GM21423 (cell line): ENCODE measurements around the gene KRT10.

Experiments
- ATAC-seq: cut with Tn5 transposase; IDR thresholded peaks from one replicate; pipeline ENCODE4 v1.9.1; 2021; ENCODE audit warnings: mild to moderate bottlenecking, moderate library complexity; ENCODE audit not compliant: unreplicated experiment

Gene KRT10

GRCh38 chr17:40810494-40810893, 11.9 kb downstream of the KRT10 start:
- ATAC-seq = no peak

DNA sequence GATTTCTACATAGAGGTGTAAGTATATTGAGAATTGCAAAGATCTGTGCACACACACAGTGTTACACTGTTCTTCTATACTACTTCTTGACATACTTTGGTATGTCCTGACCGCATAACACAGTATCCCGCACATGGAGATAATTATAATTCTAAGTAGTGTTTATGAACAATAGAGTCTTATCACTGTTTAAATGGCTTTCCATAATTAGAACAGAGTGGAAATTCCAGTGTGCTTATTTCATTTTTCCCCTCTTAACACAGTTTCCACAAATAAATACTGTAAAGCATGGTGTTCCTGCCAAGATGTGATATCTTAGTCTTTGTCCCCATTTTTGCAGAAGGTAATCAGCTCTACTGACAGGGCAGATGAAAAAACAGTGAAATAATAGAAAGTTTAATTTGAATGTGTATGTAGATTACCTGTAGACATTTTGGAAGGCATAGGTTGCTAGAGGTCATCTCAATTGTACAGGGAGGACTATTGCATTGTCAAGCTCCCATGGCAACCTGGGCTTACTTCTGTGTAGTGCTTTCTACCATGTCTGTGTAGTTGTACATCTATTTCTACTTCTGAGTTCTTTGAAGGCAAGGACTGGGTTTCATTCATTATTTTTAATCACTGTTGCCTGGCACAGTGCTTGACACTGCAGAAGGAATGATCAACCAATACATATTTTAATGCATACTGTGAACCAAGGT, 12.5 kb downstream of the KRT10 start:
- ATAC-seq = no peak

GRCh38 chr17:40806131-40806530, 16.3 kb downstream of the KRT10 start:
- ATAC-seq = no peak

DNA sequence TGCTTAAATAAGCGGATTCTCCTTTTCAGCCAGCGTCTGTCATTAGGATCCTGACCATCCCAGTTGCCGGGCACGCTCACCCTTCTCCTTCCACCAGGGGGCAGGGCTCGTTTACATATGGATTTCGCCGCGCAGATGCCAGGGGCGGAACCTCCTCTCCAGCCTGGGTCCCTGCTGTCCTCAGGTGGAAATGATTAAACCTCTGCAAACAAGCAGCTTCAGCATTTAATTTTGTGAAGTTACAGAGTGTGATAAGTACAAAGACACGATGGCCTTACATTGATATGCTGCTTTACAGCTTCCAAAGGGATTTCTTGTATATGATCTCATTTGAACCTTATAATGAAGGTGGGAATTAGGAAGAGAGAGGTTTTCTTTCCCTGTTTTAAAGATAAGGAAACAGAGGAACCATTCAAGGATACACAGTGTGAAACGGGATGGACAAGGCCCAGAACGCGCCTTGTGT, 18.8 kb downstream of the KRT10 start:
- no peak for ATAC-seq

- no peak for ATAC-seq
Observed at GRCh38 chr17:40801157-40801556, 21.3 kb downstream of the KRT10 start.

DNA sequence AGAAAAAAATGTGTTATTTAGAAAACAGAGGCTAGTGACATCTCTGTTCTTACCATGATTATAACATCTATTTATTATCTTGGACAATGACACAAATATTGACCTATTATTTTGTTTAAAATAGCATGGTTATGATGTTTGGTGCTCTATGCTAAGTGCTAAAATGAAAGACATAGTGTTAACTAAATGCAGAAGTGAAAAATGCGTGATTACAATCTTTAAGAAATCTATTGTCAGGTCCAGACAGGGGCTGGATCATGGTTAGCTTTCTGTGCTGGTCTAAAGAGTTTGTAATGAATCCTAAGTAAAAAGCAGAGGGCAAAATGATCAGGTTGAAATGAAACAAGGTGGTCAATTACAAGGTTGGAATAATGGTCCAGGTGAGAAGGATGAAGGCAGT, 22.0 kb downstream of the KRT10 start:
- no peak for ATAC-seq

- no peak for ATAC-seq
Observed at GRCh38 chr17:40799859-40800258, 22.6 kb downstream of the KRT10 start, which contains the start of gene KRT28. Gene KRT28 (minus strand): TSS chr17:40799959. CDS start chr17:40799893, 66 bp downstream.

DNA sequence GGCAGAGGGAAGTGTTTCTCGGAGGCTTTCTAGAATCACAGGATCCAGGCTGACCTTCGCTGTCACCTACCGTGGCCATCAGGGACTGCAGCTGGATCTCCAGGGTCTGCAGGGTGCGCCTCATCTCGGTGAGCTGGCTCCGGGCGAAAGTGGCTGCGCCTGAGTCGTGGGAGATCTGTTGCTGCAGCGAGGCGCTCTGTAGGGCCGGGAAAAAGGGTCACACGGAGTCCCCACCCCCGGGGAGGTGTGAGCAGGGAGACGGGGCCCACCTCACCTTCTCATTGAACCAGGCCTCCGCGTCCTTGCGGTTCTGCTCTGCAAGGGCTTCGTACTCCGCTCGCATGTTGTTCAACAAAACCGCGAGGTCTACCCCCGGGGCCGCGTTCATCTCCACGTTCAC, 25.6 kb downstream of the KRT10 start:
- ATAC-seq = no peak

GRCh38 chr17:40795019-40795667, 27.3 kb downstream of the KRT10 start:
- no peak for ATAC-seq

- ATAC-seq = no peak
Observed at GRCh38 chr17:40794466-40794865, 27.9 kb downstream of the KRT10 start.

- no peak for ATAC-seq
Observed at GRCh38 chr17:40793832-40794231, 28.6 kb downstream of the KRT10 start.

DNA sequence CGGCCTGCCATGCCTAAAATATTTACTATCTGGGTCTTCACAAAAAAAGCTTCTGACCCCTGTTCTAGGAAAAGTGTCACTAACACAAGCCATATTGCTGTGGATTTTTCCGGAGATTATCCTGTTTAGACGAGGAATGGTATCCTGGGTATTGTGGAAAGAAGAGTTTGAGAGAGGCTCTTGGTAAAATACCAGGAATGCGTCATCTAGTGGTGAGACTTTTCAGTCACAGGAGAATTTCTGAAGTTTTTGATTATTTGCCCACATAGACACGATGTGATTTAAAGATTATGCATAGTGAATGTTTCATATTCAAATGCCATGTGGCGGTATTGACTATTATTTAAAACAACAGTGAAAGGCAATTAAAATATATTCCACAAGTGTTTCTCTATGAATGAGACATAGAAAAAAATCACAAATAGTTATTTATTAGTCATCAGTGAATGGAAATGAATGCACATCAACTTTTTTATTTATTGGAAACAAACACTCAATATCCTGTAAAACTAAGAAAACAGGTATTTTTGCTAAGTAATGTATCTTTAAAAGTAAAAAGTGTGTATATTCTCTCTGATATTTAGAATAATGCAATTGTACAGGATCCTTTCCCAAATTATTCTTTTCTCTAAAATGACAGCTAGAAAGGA, 30.5 kb downstream of the KRT10 start:
- no peak for ATAC-seq

- ATAC-seq = no peak
Observed at GRCh38 chr17:40791111-40791510, 31.3 kb downstream of the KRT10 start.

DNA sequence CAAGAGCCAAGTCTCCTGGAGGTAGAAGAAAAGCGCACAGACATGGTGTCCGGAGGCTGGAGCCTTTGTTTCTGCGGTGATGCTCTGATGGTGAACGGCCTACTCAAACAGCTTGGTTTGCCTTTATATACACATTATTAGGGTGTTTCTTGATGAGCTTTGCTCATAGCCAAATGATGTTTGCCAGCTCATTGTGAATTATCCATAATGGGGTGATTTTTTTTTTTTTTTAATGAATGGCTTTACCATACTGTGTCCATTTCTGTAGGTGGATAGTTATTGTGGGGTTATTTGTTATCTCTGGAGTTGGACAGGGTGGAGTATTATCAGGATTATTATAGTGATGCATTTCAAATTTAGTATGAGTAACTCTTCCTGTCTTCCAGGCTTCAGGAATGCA, 40.0 kb downstream of the KRT10 start, which contains the start of gene KRT27:
TSS of gene KRT27 (minus strand) at position 101 of the 400 bp plus-strand sequence. CDS start at position 44, 57 bp downstream.
- ATAC-seq = no peak

DNA sequence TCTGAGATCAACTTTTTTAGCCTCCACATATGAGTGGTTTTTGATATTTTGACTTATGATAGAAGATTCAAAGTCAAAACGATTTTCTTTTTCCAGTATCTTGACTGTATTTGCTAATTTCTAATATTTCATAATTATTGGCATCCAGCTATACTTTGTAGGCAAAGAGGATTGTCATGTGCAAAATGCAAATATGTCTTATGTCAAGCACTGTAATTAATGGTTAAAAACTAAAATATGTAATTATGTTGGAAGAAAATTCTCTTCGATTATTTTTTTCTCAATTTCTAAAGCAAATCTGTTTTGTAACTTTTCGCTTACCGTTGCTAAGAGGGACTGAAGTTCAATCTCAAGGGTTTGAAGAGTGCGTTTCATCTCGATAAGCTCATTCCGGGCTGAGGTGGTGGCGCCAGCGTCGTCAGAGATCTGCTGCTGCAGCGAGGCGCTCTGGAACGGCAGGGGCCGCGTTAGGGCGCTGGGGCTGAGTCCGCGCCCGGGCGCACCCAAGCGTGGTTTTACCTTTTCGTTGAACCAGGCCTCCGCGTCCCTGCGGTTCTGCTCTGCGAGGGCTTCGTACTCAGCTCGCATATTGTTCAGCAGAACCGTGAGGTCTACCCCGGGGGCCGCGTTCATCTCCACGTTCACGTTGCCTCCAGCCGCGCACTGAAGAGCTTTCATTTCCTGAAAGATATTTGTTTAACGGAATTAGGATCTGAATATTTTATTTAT, 43.1 kb downstream of the KRT10 start:
- ATAC-seq = no peak

DNA sequence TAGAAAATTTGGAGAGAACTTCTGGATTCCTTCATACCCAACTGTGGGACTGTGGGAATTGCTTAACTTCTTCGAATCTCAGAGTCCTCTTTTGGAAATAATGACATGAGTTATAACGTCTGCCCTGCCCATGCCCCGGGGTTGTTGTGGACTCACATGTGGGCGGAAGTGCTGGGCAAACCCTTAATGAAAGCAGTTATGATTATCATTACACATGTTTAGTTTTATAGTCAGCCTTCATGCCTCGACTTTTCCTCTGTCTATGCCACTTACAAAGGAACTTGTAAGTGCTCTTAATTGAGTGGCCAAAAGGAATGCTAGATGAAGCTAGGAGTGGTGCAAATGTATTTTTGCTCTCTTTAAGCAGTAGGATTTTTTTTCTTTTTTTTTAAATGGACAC, 44.0 kb downstream of the KRT10 start:
- ATAC-seq = no peak

GRCh38 chr17:40777971-40778370, 44.4 kb downstream of the KRT10 start:
- no peak for ATAC-seq

GRCh38 chr17:40777459-40777858, 45.0 kb downstream of the KRT10 start:
- no peak for ATAC-seq

DNA sequence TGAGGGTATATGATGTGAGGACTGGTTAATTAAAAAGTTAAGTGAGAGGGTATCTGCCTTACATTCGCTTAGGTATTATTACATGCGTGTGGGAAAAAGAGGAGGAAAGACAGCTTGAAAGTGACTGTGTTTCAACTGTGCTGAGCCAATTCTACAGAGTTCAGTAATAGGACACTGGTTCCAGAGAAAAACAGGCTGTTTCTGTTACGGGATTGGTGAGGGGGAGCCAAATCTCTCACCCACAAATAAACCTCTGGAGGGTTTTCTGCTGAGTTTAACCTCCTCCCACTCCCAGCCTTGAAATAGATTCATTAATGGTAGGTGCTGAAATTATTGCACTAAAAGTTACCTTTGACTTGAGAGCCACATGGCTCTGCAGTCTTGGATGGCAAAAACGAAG, 46.5 kb downstream of the KRT10 start:
- no peak for ATAC-seq

- ATAC-seq = no peak
Observed at GRCh38 chr17:40772101-40772500, 50.3 kb downstream of the KRT10 start, which contains the start of gene KRT26. Gene KRT26 (minus strand): TSS chr17:40772201. CDS start chr17:40772113, 88 bp downstream.
